ENCODE data around the gene RFXAP. TPM values are rescaled to one million over a fixed set of nuclear protein-coding genes. Genes with fewer than 3 reads are reported as not detected.

Gene RFXAP
- total and polyA plus RNA-seq, 9 of the 15 experiments (the other 6 are each of a cell fraction or from before 2014, with no cell fraction given): 2.1 to 9.7 (median 2.9) TPM

DNA sequence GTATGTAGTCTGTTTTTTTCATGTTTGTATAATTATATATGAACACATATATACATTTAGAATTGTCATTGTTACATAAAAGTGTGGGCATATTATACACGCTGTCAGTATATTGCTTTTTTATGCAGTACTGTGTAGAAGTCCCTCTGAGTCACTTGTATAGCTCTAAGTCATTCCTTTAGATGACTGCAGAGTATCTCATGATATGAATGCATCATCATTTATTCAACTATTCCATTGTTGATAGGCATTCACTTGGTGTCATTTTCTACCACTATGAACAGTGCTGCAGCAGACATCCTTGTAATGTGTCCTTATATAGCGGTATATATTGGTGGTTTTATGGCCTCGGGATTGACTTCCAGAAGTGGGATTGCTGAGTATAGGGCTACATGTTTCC, 15.3 kb downstream of the RFXAP start:
- H3K27ac ChIP-seq (ENCODE audit: extremely low read depth, low read depth, low read length): no peak overlapping the region
- H2AFZ ChIP-seq (ENCODE audit: low read depth, low read length): no peak overlapping the region
- 90% methylated on average over 3 of the region's 3 CpGs for WGBS (ENCODE audit: insufficient coverage, low coverage, missing lambda C conversion rate)
- H4K20me1 ChIP-seq (replicated peaks; ENCODE audit: control insufficient read depth, insufficient read depth, low read length): no peaks in the 10 kb centered on the region
- H3K9me1 ChIP-seq (ENCODE audit: control insufficient read depth, insufficient read depth, low read length): no peaks in the 10 kb centered on the region
- H3K4me3 ChIP-seq: no peak overlapping the region
- no peak overlapping the region for H3K4me2 ChIP-seq (ENCODE audit: insufficient read depth, low read length)
- H3K4me1 ChIP-seq (replicated peaks in 1 of 2; ENCODE audit: control insufficient read depth in 2 of 2, insufficient read depth in 2 of 2, low read length in 2 of 2): peaks cover 0 to 3% of the 10 kb centered on the region in 2 experiments; a peak in 2 of 5 replicates
- H3K9ac ChIP-seq (ENCODE audit: insufficient read depth in 1 of 2, low read depth in 2 of 2, low read length in 2 of 2): no peak overlapping the region
- no peak for DNase-seq (ENCODE audit: extremely low read depth in 1 of 4, low spot score in 3 of 4)
- BruUV-seq (replicated peaks): no TSS peak
- ChIA-PET POLR2A (no interaction called here), CTCF (ENCODE audit: low intra/inter-chr PET ratio) (no interaction called here)
- in situ Hi-C loops (cut with MboI) (loop anchor here (25.0 kb wide), 1 partner anchor 422 kb away; no protein-coding TSS in a partner anchor), intact Hi-C loops (cut with micrococcal nuclease) (loop anchor here (10.0 kb wide), 1 partner anchor 549 kb away; no protein-coding TSS in a partner anchor)
- H3K27me3 ChIP-seq (ENCODE audit: control insufficient read depth in 2 of 2, insufficient read depth in 2 of 2, low read length in 2 of 2): no peaks in the 10 kb centered on the region
- H3K9me3 ChIP-seq (replicated peaks; ENCODE audit: control insufficient read depth, insufficient read depth, low read depth, low read length): no peaks in the 10 kb centered on the region
- H3K79me2 ChIP-seq (ENCODE audit: control insufficient read depth, insufficient read depth, low read length): no peaks in the 10 kb centered on the region
- no peaks in the 10 kb centered on the region for H3K36me3 ChIP-seq (ENCODE audit: control insufficient read depth, insufficient read depth, low read length)
- no peak for FAIRE-seq
- ATAC-seq: no peak
- TF ChIP-seq SMARCE1 (IDR thresholded peaks at IDR 0.05): no peak
- no peak for TF ChIP-seq ZNF239 (CRISPR knock-in tag; IDR thresholded peaks at IDR 0.05)
- TF ChIP-seq ELK3 (CRISPR knock-in tag; IDR thresholded peaks at IDR 0.05): no peak
- TF ChIP-seq GTF3C2 (IDR thresholded peaks at IDR 0.05; ENCODE audit: borderline replicate concordance, extremely low read depth, insufficient read length): no peak
- TF ChIP-seq CBX2 (IDR thresholded peaks at IDR 0.05; ENCODE audit: insufficient read depth, low read length, poor library complexity, severe bottlenecking): no peak
- no peak for TF ChIP-seq NRF1 (conservative IDR thresholded peaks at IDR 0.05 in 1 of 2, IDR thresholded peaks at IDR 0.05 in 1 of 2)
- TF ChIP-seq ZNF253 (CRISPR knock-in tag; conservative IDR thresholded peaks at IDR 0.05): no peak
- TF ChIP-seq SMAD3 (CRISPR knock-in tag; conservative IDR thresholded peaks at IDR 0.05): no peak
- TF ChIP-seq EGR1 (conservative IDR thresholded peaks at IDR 0.05): no peak
- TF ChIP-seq ATF7 (IDR thresholded peaks at IDR 0.05): no peak
- no peak for TF ChIP-seq ZNF518B (CRISPR knock-in tag; IDR thresholded peaks at IDR 0.05)
- no peak for TF ChIP-seq POLR2B (IDR thresholded peaks at IDR 0.05; ENCODE audit: low read depth, partially characterized antibody)
- no peak for TF ChIP-seq JUNB (CRISPR knock-in tag; conservative IDR thresholded peaks at IDR 0.05)
- no peak for TF ChIP-seq ZFP30 (CRISPR knock-in tag; IDR thresholded peaks at IDR 0.05; ENCODE audit: borderline replicate concordance)
- TF ChIP-seq MEF2D (tag; conservative IDR thresholded peaks at IDR 0.05; ENCODE audit: low read depth): no peak
